Measurements from ENCODE around the gene ITPR3. TPM values are rescaled to one million over a fixed set of nuclear protein-coding genes. Genes with fewer than 3 reads are reported as not detected.

The ITPR3 gene
- total RNA-seq, 1 donor from 2014 or later: 69.3 TPM

- DNase-seq (ENCODE audit: low read depth): no peak
- no peak overlapping the region for H3K4me3 ChIP-seq (ENCODE audit: low read depth, low read length)
- no peak for TF ChIP-seq CTCF (conservative IDR thresholded peaks at IDR 0.05; ENCODE audit: low read depth, low read length)
These were observed 38.9 kb downstream of the ITPR3 start for GRCh38 chr6:33659986-33660385.

- no peak for TF ChIP-seq CTCF (conservative IDR thresholded peaks at IDR 0.05; ENCODE audit: low read depth, low read length)
- DNase-seq (ENCODE audit: low read depth): no peak
- no peak overlapping the region for H3K4me3 ChIP-seq (ENCODE audit: low read depth, low read length)
These were observed 40.1 kb downstream of the ITPR3 start for GRCh38 chr6:33661106-33661838.

GRCh38 chr6:33662318-33662717 is 41.2 kb downstream of the ITPR3 start:
- TF ChIP-seq CTCF (conservative IDR thresholded peaks at IDR 0.05; ENCODE audit: low read depth, low read length): no peak
- DNase-seq (ENCODE audit: low read depth): no peak
- H3K4me3 ChIP-seq (ENCODE audit: low read depth, low read length): no peak overlapping the region

GRCh38 chr6:33663028-33663427 is 41.9 kb downstream of the ITPR3 start:
- DNase-seq (ENCODE audit: low read depth): no peak
- TF ChIP-seq CTCF (conservative IDR thresholded peaks at IDR 0.05; ENCODE audit: low read depth, low read length): no peak
- no peak overlapping the region for H3K4me3 ChIP-seq (ENCODE audit: low read depth, low read length)

GRCh38 chr6:33663727-33664449 is 42.8 kb downstream of the ITPR3 start:
- H3K4me3 ChIP-seq (ENCODE audit: low read depth, low read length): no peak overlapping the region
- TF ChIP-seq CTCF (conservative IDR thresholded peaks at IDR 0.05; ENCODE audit: low read depth, low read length): no peak
- no peak for DNase-seq (ENCODE audit: low read depth)

GRCh38 chr6:33664506-33665057 is 43.5 kb downstream of the ITPR3 start:
- H3K4me3 ChIP-seq (ENCODE audit: low read depth, low read length): no peak overlapping the region
- no peak for TF ChIP-seq CTCF (conservative IDR thresholded peaks at IDR 0.05; ENCODE audit: low read depth, low read length)
- DNase-seq (ENCODE audit: low read depth): no peak

Measured in epithelial cell of proximal tubule (primary cell).